Activated naive CD4-positive, alpha-beta T cell treated with Interleukin-2 at 50 U/mL for 16 hours (primary cell): ENCODE results near the gene COMMD3.
"Not testable (repeated sequence)": the region's sequence is repeated elsewhere in the genome, so short reads cannot be mapped to it uniquely, and the experiment has no call there.

Experiments
- DNase-seq: peaks from one replicate; pipeline ENCODE4 v3.0.0-alpha.2; 2020

Gene COMMD3

DNA sequence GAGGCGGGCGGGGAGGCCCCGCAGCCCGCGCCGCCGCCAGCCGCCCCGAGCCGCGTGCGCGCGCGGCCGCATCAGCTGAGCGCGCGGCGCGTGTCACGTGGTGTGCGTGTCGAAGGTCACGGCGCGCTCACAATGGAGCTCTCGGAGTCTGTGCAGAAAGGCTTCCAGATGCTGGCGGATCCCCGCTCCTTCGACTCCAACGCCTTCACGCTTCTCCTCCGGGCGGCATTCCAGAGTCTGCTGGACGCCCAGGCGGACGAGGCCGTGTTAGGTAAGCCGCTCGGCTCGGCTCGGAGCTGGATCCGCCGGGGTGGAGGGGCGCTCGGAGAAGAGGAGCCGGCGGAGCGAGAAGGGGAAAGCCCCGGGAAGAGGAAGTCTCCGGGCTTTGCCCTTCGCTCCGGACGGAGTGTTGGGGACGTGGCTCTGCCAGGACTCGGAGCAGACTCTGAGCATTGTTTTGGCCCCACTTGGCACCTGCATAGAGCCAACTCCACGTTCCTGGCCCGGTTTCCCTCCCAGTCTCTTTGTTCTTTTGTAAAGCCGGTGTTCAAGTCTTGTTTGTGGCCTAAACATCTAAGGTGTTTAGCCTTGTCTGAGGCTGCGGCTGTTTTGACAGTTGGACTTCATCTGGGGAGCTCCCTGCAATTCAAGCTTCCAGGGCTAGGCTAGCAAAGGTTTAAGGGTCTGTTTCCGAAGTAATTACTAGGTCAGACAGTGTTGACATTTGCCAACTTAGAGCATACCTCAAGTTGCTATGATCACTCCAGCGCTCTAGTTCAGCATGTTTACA lies at the start of gene COMMD3:
Gene COMMD3 (plus strand): TSS at position 103 of the 790 bp plus-strand sequence. CDS start 30 bp downstream, at position 133.
- DNase-seq, result peak; percentile 82

DNA sequence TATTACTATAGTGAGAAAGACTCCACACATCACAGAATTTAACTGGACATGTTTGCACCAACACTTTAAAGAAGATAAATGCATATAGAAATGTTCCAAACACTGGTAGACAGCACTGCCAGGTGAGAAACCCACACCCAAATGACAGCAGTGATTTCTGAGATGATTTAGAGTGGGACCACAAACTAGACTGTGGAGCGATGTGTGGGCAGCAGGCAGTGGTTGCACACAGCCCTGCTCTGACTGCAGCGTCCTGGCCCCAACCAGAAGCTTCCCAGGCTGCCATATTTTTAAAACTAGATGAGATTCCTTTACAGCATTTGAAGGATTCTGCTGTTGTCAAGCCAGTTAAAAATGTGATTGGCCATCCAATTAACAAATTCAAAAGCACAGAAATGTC lies 47.7 kb upstream of the COMMD3 start:
- DNase-seq, result no peak

GRCh38 chr10:22271786-22272185 lies 44.4 kb upstream of the COMMD3 start:
- DNase-seq, result no peak

GRCh38 chr10:22278441-22278782 lies 37.8 kb upstream of the COMMD3 start:
- DNase-seq, result no peak

DNA sequence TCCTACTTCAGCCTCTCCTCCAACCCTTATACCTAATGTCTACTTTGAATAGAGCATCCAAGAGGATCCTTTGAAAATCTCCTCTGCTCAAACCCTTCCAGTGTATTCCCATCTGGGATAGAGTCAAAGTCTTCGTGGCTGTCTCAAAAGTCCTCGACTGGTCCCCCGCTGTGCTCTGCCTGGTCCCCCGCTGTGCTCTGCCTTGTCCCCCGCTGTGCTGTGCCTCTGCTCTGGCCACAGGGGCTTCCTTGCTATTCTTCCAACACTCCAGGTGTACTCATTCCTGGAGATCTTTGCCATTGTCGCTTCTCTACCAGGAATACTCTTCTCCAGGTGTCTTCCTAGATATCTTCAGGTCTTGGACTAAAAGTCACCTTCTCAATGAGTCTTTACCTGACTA lies 36.1 kb upstream of the COMMD3 start:
- no peak for DNase-seq

- DNase-seq, result no peak
Measured at GRCh38 chr10:22285130-22285529, 31.1 kb upstream of the COMMD3 start.

DNA sequence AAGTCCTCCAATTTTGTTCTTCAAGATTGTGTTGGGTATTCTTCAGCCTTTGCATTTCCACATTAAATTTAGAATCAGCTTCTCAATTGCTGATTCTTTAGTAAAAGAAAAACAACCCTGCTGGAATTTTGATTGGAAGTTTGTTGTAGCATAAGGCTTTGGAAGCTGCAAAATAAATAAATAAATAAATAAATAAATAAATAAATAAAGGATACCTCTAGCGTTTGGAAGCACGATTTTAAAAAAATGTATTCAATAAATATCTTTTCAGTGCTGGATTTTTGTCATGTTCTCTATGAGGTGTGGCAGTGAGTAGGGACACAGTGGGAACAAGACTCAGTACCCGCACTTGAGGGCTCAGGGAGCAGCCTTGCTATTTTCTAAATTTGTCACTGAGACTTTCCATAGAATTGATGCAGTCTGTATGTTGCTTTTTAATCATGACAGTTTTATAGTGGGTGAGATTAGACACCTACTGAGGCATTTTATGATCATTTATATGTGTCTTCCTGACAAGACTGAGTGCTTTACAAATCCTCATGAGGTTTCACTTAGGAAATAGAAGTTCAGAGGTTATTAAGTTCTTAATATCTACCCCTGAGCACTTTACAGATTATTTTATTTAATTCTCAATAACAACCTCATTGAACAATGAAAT lies 22.3 kb upstream of the COMMD3 start:
- no peak for DNase-seq

GRCh38 chr10:22294694-22295093 lies 21.5 kb upstream of the COMMD3 start:
- no peak for DNase-seq

- no peak for DNase-seq
Measured at GRCh38 chr10:22301193-22301592, 15.0 kb upstream of the COMMD3 start.

GRCh38 chr10:22303461-22303860 lies 12.7 kb upstream of the COMMD3 start:
- no peak for DNase-seq

DNA sequence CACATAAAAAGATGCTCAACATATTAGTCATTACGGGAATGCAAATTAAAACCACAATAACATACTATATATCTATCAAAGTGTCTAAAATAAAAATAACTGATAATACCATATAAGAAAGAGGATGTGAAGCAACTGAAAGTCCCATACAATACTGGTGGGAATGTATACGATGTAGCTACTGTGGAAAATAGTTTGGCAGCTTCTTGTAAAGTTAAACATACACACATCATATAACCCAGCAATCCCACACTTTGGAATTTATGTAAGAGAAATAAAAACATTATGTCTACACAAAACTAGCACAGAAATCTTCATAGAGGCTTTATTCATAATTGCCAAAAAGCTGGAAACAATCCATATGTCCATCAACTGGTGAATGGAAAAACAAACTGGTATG lies 10.5 kb upstream of the COMMD3 start:
- no peak for DNase-seq

DNA sequence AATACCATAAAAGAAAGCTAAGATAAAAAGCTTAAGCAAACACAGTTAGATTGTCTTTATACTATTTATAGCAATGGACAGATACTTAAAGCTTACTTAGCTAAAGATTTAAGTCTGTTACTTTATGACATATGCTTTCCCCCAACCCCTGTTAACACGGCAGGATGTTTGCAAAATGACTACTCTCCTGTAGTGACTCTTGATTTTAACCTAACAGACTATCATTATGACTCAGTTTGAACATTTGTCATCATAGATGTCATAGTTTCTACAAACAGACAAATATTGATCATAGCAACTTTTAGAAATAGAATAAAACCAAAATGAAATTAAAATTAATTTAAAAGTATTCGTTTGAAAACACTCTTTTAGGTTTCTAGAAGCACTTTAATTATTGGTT lies 7.8 kb upstream of the COMMD3 start:
- DNase-seq, result peak; percentile 20

GRCh38 chr10:22309180-22310000 lies 6.8 kb upstream of the COMMD3 start:
- DNase-seq, result no peak

DNA sequence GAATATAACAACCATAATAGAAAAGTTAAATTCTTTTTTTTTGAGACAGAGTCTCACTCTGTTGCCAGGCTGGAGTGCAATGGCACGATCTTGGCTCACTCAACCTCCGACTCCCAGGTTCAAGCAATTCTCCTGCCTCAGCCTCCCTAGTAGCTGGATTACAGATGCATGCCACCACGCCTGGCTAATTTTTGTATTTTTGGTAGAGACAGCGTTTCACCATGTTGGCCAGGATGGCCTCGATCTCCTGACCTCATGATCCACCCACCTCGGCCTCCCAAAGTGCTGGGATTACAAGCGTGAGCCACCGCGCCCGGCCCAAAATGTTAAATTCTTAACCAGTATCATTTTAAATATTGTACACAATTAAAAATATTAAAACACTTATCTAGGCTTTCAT lies 6.2 kb upstream of the COMMD3 start:
- DNase-seq, result not testable (repeated sequence)

DNA sequence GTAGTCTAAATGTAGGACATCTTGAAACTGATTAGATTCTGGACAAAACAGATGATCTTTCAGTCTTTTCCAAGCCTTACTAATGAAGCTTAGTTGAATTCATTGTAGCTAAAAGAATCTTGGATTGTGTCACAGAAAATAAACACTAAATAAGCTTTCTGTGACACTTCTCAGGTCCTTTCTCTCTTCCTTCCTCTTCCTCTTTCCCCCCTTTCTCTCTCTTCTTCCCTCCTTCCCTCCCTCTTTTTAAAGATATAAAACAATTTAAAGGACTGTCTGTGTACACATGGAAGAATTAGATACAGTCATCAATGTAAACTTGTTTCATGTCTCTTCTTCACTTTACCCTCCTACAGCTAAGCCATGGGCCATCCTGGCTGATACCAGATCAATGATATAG lies 5.3 kb upstream of the COMMD3 start:
- DNase-seq, result no peak

- DNase-seq, result no peak
Measured at GRCh38 chr10:22314852-22315251, 1.3 kb upstream of the COMMD3 start.

- no peak for DNase-seq
Measured at GRCh38 chr10:22315455-22316285, 518 bp upstream of the COMMD3 start.

DNA sequence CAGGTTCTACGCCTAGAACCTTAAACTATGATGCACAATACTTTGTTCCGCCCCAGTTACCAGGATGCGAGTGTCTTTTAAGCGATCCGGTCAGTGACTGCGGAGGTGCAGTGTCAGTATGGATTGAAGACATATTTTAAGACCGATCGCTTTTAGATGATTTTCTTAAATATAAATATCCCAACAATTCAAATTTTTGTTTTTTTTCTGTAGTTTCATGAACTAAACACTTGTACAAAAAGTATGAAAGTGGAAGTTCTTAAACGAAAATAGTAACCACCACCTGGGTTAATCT lies 835 bp downstream of the COMMD3 start:
- DNase-seq, result no peak

- DNase-seq, result no peak
Measured at GRCh38 chr10:22317771-22318565, 1.8 kb downstream of the COMMD3 start.

DNA sequence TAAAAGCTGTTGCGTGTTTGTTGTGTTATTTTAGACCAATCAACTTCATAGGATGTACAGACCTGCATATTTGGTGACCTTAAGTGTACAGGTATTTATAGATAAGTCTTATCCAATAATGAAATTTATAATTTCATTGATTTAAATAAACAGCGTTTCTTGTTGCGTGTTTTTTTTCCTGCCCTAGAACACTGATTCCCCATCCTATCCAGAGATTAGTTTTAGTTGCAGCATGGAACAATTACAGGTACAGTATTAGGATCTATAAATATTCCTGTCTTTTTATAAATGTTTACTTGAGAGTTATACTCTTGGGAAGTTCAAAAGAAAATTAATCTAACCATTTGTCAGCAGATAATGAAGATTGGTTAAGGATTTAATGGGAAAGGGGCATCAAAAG lies 2.6 kb downstream of the COMMD3 start:
- no peak for DNase-seq

GRCh38 chr10:22319547-22319979 lies 3.4 kb downstream of the COMMD3 start:
- no peak for DNase-seq

DNA sequence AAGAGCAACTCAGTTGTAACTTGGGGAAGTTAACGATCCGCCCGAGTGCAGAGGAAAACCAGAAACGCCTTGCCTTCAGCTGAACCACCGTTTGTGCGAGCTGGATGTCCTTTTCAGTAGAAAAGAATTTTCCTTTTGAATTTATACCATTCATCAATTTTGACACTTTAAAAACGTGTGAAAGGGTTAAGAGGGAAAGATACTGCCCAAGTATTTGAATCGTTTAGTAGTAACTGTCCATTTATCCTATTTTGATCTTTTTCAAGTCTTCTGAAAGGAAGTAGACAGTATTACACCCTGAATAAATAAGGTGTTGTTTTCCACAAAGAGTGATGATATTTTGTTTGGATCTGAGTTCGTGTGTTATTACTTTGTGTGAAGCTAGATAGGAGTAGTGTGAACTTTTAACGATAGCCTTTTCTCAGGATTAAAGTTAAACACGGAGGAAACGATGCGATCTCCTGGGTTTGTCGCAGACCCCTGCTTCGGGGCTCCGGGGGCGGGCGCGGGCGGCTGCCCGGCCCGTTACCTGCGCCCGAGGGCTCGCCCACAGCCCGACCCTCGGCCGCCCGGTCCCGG lies 3.9 kb downstream of the COMMD3 start:
- DNase-seq, result no peak
